IPS-18a (cell line): ENCODE data around the gene CHRNB1.

Source experiments
- H3K27ac ChIP-seq: one replicate; pipeline ENCODE4 v1.5.1; 2013; ENCODE audit warnings: low read length
- H3K27me3 ChIP-seq: one replicate; pipeline ENCODE4 v1.6.1; 2013; ENCODE audit warnings: mild to moderate bottlenecking, low read length; ENCODE audit not compliant: control insufficient read depth, insufficient read depth
- H3K36me3 ChIP-seq: one replicate; pipeline ENCODE4 v1.6.1; 2013; ENCODE audit warnings: low read depth, low read length; ENCODE audit not compliant: control insufficient read depth
- H3K4me1 ChIP-seq: one replicate; pipeline ENCODE4 v1.6.1; 2013; ENCODE audit warnings: low read depth, low read length; ENCODE audit not compliant: control insufficient read depth
- H3K4me3 ChIP-seq: one replicate; pipeline ENCODE4 v1.5.1; 2013; ENCODE audit warnings: low read length
- H3K9ac ChIP-seq: one replicate; pipeline ENCODE4 v1.6.1; 2013; ENCODE audit warnings: mild to moderate bottlenecking, low read length, moderate library complexity
- H3K9me3 ChIP-seq: one replicate; pipeline ENCODE4 v1.6.1; 2013; ENCODE audit warnings: low read depth, low read length; ENCODE audit not compliant: control insufficient read depth

The CHRNB1 gene

GRCh38 chr17:7431231-7431630, 13.6 kb upstream of the CHRNB1 start:
- peaks cover 9% of the 10 kb centered on the region for H3K27me3 ChIP-seq
- H3K9me3 ChIP-seq = no peaks in the 10 kb centered on the region
- peaks cover 6% of the 10 kb centered on the region for H3K4me1 ChIP-seq
- no peak overlapping the region for H3K4me3 ChIP-seq
- no peak overlapping the region for H3K9ac ChIP-seq
- no peaks in the 10 kb centered on the region for H3K36me3 ChIP-seq
- H3K27ac ChIP-seq = no peak overlapping the region

GRCh38 chr17:7432296-7432695, 12.6 kb upstream of the CHRNB1 start:
- Histone ChIP-seq H3K27ac (no peak overlapping the region), H3K9me3 (no peaks in the 10 kb centered on the region), H3K9ac (no peak overlapping the region), H3K4me1 (peaks cover 7% of the 10 kb centered on the region), H3K27me3 (peaks cover 16% of the 10 kb centered on the region), H3K36me3 (no peaks in the 10 kb centered on the region), H3K4me3 (no peak overlapping the region)

- no peaks in the 10 kb centered on the region for H3K9me3 ChIP-seq
- H3K4me3 ChIP-seq = peak overlapping the region; percentile 91
- no peaks in the 10 kb centered on the region for H3K36me3 ChIP-seq
Observed at GRCh38 chr17:7435676-7436555, 8.9 kb upstream of the CHRNB1 start.

GRCh38 chr17:7436556-7437368, 8.1 kb upstream of the CHRNB1 start:
- H3K27ac ChIP-seq = no peak overlapping the region
- no peaks in the 10 kb centered on the region for H3K36me3 ChIP-seq
- peaks cover 50% of the 10 kb centered on the region for H3K27me3 ChIP-seq
- H3K9ac ChIP-seq = peak overlapping the region; percentile 66
- H3K4me3 ChIP-seq = peak overlapping the region; percentile 91
- peaks cover 23% of the 10 kb centered on the region for H3K4me1 ChIP-seq
- H3K9me3 ChIP-seq = no peaks in the 10 kb centered on the region

More at GRCh38 chr17:7435676-7436555, 8.9 kb upstream of the CHRNB1 start:
- peak overlapping the region; percentile 66 for H3K9ac ChIP-seq
- peaks cover 15% of the 10 kb centered on the region for H3K4me1 ChIP-seq
- H3K27me3 ChIP-seq = peaks cover 43% of the 10 kb centered on the region
- H3K27ac ChIP-seq = no peak overlapping the region

GRCh38 chr17:7437369-7437863, 7.4 kb upstream of the CHRNB1 start:
- Histone ChIP-seq H3K27me3 (peaks cover 56% of the 10 kb centered on the region), H3K4me1 (peaks cover 23% of the 10 kb centered on the region), H3K27ac (no peak overlapping the region), H3K36me3 (no peaks in the 10 kb centered on the region), H3K9me3 (no peaks in the 10 kb centered on the region), H3K4me3 (peak overlapping the region; percentile 91), H3K9ac (no peak overlapping the region)

GRCh38 chr17:7437950-7438614, 6.8 kb upstream of the CHRNB1 start:
- Histone ChIP-seq H3K4me3 (peak overlapping the region; percentile 91), H3K4me1 (peaks cover 23% of the 10 kb centered on the region), H3K36me3 (no peaks in the 10 kb centered on the region), H3K27me3 (peaks cover 61% of the 10 kb centered on the region), H3K27ac (no peak overlapping the region), H3K9me3 (no peaks in the 10 kb centered on the region), H3K9ac (no peak overlapping the region)

GRCh38 chr17:7438656-7439460, 6.0 kb upstream of the CHRNB1 start:
- Histone ChIP-seq H3K9me3 (no peaks in the 10 kb centered on the region), H3K36me3 (no peaks in the 10 kb centered on the region), H3K27me3 (peaks cover 67% of the 10 kb centered on the region), H3K9ac (no peak overlapping the region), H3K27ac (no peak overlapping the region), H3K4me1 (peaks cover 23% of the 10 kb centered on the region), H3K4me3 (peak overlapping the region; percentile 91)

GRCh38 chr17:7439462-7440112, 5.3 kb upstream of the CHRNB1 start, which contains the start of gene FGF11:
FGF11 (plus strand) TSS chr17:7439512; CDS start chr17:7439621, 109 bp downstream.
- Histone ChIP-seq H3K27me3 (peaks cover 72% of the 10 kb centered on the region), H3K4me3 (peak within 1 kb of the TSS; percentile 91), H3K9ac (peak within 1 kb of the TSS; percentile 85), H3K4me1 (peaks cover 23% of the 10 kb centered on the region), H3K9me3 (no peaks in the 10 kb centered on the region), H3K36me3 (no peaks in the 10 kb centered on the region), H3K27ac (peak within 1 kb of the TSS; percentile 70)

- H3K27ac ChIP-seq = peak overlapping the region; percentile 70
- H3K9me3 ChIP-seq = no peaks in the 10 kb centered on the region
- H3K36me3 ChIP-seq = no peaks in the 10 kb centered on the region
- peak overlapping the region; percentile 85 for H3K9ac ChIP-seq
- H3K4me1 ChIP-seq = peaks cover 23% of the 10 kb centered on the region
- peaks cover 72% of the 10 kb centered on the region for H3K27me3 ChIP-seq
- H3K4me3 ChIP-seq = peak overlapping the region; percentile 91
Observed at GRCh38 chr17:7440113-7440833, 4.6 kb upstream of the CHRNB1 start.

GRCh38 chr17:7440834-7441195, 4.0 kb upstream of the CHRNB1 start:
- H3K9ac ChIP-seq = peak overlapping the region; percentile 85
- peaks cover 21% of the 10 kb centered on the region for H3K4me1 ChIP-seq
- H3K4me3 ChIP-seq = peak overlapping the region; percentile 91
- H3K9me3 ChIP-seq = no peaks in the 10 kb centered on the region
- peaks cover 68% of the 10 kb centered on the region for H3K27me3 ChIP-seq
- peak overlapping the region; percentile 70 for H3K27ac ChIP-seq
- no peaks in the 10 kb centered on the region for H3K36me3 ChIP-seq
